ENCODE measurements around the gene ENTPD6.

DNA sequence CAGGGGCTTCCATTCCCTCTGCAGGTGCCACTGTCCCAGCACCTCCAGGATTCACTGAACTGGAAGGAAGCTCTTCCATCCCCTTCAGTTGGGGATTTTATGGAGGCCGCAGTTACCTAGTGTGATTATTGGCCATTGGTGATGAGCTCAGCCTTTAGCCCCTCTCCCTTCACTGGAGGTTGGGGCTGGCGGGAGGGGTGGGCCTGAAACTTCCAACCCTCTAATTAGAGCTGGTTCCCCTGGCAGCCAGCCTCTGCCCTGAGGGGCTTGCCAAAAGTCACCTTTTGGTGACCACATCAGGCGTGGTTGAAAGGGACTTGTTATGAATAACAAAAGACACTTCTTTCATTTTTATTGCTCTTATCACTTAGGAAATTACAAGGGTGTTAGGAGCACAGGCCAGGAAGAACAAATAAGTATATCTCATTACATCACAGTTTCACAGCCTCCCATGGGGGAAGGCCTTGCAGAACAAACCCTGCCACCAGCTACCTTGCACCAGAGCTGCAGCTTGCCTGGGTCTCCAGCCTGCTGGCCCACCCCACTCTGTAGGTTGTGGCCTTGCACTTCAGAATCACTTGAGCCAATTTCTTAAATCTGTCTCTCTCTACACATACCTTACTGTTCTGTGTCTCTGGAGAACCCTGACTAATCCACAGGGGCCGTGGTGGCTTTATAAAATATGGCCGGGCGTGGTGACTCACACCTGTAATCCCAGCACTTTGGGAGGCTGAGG is 57.3 kb downstream of the ENTPD6 start:
- TF ChIP-seq SMC3 (IDR thresholded peaks at IDR 0.05; ENCODE audit: low read depth, low read length) (no peak), POLR2A (IDR thresholded peaks at IDR 0.05; ENCODE audit: low read depth, low read length) (no peak), RAD21 (IDR thresholded peaks at IDR 0.05; ENCODE audit: low read length) (no peak), RFX5 (IDR thresholded peaks at IDR 0.05; ENCODE audit: low read depth, low read length) (no peak), MXI1 (IDR thresholded peaks at IDR 0.05; ENCODE audit: borderline replicate concordance, low read depth, low read length) (no peak), FOS (IDR thresholded peaks at IDR 0.05; ENCODE audit: low read depth, low read length) (no peak), MAFK (IDR thresholded peaks at IDR 0.05; ENCODE audit: low read depth, low read length) (no peak), CEBPB (IDR thresholded peaks at IDR 0.05; ENCODE audit: low read depth, low read length) (no peak), MAZ (IDR thresholded peaks at IDR 0.05; ENCODE audit: borderline replicate concordance, low read depth, low read length) (no peak), RCOR1 (IDR thresholded peaks at IDR 0.05; ENCODE audit: insufficient replicate concordance, low read length) (no peak)
- TF ChIP-seq, protein P1, sequence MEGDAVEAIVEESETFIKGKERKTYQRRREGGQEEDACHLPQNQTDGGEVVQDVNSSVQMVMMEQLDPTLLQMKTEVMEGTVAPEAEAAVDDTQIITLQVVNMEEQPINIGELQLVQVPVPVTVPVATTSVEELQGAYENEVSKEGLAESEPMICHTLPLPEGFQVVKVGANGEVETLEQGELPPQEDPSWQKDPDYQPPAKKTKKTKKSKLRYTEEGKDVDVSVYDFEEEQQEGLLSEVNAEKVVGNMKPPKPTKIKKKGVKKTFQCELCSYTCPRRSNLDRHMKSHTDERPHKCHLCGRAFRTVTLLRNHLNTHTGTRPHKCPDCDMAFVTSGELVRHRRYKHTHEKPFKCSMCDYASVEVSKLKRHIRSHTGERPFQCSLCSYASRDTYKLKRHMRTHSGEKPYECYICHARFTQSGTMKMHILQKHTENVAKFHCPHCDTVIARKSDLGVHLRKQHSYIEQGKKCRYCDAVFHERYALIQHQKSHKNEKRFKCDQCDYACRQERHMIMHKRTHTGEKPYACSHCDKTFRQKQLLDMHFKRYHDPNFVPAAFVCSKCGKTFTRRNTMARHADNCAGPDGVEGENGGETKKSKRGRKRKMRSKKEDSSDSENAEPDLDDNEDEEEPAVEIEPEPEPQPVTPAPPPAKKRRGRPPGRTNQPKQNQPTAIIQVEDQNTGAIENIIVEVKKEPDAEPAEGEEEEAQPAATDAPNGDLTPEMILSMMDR (conservative IDR thresholded peaks at IDR 0.05; ENCODE audit: low read depth, low read length), result no peak
- TF ChIP-seq, protein P2, sequence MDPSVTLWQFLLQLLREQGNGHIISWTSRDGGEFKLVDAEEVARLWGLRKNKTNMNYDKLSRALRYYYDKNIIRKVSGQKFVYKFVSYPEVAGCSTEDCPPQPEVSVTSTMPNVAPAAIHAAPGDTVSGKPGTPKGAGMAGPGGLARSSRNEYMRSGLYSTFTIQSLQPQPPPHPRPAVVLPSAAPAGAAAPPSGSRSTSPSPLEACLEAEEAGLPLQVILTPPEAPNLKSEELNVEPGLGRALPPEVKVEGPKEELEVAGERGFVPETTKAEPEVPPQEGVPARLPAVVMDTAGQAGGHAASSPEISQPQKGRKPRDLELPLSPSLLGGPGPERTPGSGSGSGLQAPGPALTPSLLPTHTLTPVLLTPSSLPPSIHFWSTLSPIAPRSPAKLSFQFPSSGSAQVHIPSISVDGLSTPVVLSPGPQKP (IDR thresholded peaks at IDR 0.05; ENCODE audit: borderline replicate concordance, low read depth, low read length), result no peak

Data from IMR-90 (cell line).